SK-N-SH treated with all-trans-retinoic acid at 6 μM for 48 hours (cell line): ENCODE measurements around the gene POU3F1.

Experiments
- BACH2 ChIP-seq: fragments of 250-450 bp; sonication (Bioruptor Pico); IDR thresholded peaks from 2 replicates; pipeline ENCODE4 v1.9.0; 2021; ENCODE audit warnings: mild to moderate bottlenecking, borderline replicate concordance
- CSRNP3 ChIP-seq: fragments of 250-450 bp; sonication (Bioruptor Pico); IDR thresholded peaks from 2 replicates; pipeline ENCODE4 v1.5.1; 2021; ENCODE audit warnings: mild to moderate bottlenecking, moderate library complexity
- GLIS3 ChIP-seq: fragments of 250-450 bp; sonication (Bioruptor Pico); IDR thresholded peaks from 2 replicates; pipeline ENCODE4 v1.5.0; 2020; ENCODE audit warnings: mild to moderate bottlenecking, moderate library complexity
- PATZ1 ChIP-seq: fragments of 250-450 bp; sonication (Bioruptor Pico); IDR thresholded peaks from 2 replicates; pipeline ENCODE4 v1.8.0; 2020; ENCODE audit warnings: mild to moderate bottlenecking, moderate library complexity, borderline replicate concordance
- ZC3H10 ChIP-seq: fragments of 250-450 bp; sonication (Bioruptor Pico); IDR thresholded peaks from 2 replicates; pipeline ENCODE4 v1.5.1; 2021; ENCODE audit warnings: mild to moderate bottlenecking, moderate library complexity
- ZNF70 ChIP-seq: fragments of 450-650 bp; formaldehyde crosslinking; IDR thresholded peaks from 2 replicates; pipeline ENCODE4 v1.5.0; 2020; ENCODE audit warnings: mild to moderate bottlenecking, moderate library complexity

GRCh38 chr1:38077523-38078147, 31.0 kb upstream of the POU3F1 start:
- TF ChIP-seq PATZ1 (no peak), GLIS3 (CRISPR knock-in tag) (no peak), BACH2 (CRISPR knock-in tag) (no peak), ZC3H10 (no peak), CSRNP3 (no peak), ZNF70 (peak; percentile 95)
